ENCODE data around the gene BYSL. TPM values are rescaled to one million over a fixed set of nuclear protein-coding genes. Genes with fewer than 3 reads are reported as not detected.
"Not testable (repeated sequence)": the region's sequence is repeated elsewhere in the genome, so short reads cannot be mapped to it uniquely, and the experiment has no call there.

The BYSL gene
- polyA plus RNA-seq, 4 donors = 18.8 to 29.2 (median 26.5) TPM

DNA sequence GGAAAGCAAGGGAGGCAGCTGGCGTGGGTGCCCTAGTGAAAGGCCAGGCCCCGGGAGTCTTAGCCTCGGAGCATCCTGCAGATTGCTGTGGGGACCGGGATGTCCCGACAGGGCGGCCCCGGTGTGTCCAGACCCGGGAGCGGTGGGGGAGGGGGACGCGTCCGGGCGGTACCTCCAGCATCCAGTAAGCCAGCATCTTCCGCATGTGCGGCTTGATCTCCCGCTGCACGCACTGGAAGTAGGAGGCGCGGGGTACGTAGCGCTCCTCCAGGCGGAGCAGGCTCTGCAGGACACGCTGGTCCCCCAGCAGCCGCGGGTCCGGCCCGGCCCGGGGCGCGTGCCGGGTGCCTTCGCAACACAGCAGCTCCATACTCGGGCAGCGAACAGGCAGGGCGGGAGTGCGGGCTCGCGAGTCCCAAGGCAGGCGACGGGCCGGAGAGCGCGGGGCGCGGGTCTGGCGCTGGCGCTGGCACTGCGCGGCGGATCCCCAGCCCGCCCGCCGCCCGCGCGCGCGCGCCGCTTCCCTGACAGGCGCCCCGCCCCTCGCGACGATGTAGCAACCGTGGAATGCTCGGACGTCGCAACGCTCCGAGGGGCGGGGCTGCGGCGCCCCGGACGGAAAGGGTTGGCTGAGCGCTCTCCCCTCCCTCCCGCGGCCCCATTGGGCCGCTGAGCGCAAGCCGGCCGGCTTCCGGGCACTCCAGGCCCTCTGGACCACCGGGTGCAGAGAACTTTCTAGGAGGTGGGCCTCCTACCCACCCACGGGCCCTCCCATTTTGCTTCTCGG lies 20.2 kb downstream of the BYSL start, which contains the start of gene CCND3:
Gene CCND3, minus strand, starts transcription at position 529 of the 787 bp plus-strand sequence. Its CDS starts 159 bp downstream, at position 370.
- peak; percentile 73 to 78 (median 76) for DNase-seq (ENCODE audit: low read depth in 4 of 4, low spot score in 3 of 4)

DNA sequence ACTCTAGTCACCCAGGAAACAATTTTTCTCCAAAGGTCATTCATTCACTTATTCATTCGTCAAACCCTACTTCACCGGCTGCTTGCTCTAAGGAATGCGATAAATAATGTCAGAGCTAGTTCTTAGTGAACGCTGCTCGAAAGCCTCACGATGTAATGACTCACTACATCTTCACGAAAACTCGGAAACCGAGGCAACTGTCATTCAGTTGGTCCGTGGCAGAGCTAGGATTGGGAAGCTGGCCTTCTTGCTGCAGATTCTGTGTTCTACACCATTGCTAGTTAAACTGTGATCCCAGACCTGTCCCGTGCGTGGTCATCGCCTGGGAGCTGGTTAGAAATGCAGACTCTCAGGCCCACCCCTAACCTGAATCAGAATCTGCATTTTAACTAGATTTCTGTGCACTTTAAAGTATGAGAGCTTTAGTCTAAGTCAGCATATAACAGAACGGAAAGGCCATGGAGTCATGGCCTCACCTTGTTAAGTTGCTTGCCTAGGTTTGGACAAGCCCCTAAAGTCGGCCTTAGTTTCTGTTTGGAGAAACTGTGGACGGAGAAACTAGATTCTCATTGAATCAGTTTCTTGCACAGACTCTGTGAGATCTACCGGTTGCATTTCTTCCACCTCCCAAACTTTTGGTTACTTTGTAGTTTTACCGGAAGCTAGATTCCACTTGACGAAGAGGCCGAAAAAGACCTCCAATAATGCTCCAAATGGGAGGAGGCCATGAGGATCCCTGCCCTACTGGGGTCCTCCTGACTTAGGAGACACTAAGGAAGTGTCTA lies 21.0 kb downstream of the BYSL start:
- no peak for DNase-seq (ENCODE audit: low read depth in 4 of 4, low spot score in 3 of 4)

- not testable (repeated sequence) for DNase-seq (ENCODE audit: low read depth in 4 of 4, low spot score in 3 of 4)
Measured at GRCh38 chr6:41942882-41943281, 21.6 kb downstream of the BYSL start.

DNA sequence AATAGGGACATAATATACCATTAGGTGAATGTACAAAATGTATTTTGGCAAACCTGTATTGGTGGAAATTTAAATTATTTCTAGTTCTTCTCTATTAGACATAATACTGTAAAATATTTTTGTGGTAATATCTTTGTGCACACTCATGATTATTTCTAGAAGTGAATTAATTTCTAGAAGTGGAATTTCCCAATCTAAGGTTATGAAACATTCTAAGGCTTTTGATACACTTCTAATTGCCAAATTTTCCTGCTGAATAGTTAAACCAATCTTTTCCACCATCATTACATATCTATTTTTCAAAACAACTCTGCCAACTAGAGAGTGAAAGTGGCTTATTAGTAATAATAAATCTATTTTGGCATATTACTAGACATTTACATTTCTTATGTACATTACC lies 22.2 kb downstream of the BYSL start:
- DNase-seq (ENCODE audit: low read depth in 4 of 4, low spot score in 3 of 4) = no peak

- no peak for DNase-seq (ENCODE audit: low read depth in 4 of 4, low spot score in 3 of 4)
Measured at GRCh38 chr6:41947581-41948220, 26.4 kb downstream of the BYSL start.

GRCh38 chr6:41954668-41955067 lies 33.4 kb downstream of the BYSL start:
- no peak for DNase-seq (ENCODE audit: low read depth in 4 of 4, low spot score in 3 of 4)

- no peak for DNase-seq (ENCODE audit: low read depth in 4 of 4, low spot score in 3 of 4)
Measured at GRCh38 chr6:41955412-41955811, 34.1 kb downstream of the BYSL start.

GRCh38 chr6:41957117-41957516 lies 35.8 kb downstream of the BYSL start:
- DNase-seq (ENCODE audit: low read depth in 4 of 4, low spot score in 3 of 4) = no peak

GRCh38 chr6:41958022-41958856 lies 36.9 kb downstream of the BYSL start:
- DNase-seq (ENCODE audit: low read depth in 4 of 4, low spot score in 3 of 4) = no peak

DNA sequence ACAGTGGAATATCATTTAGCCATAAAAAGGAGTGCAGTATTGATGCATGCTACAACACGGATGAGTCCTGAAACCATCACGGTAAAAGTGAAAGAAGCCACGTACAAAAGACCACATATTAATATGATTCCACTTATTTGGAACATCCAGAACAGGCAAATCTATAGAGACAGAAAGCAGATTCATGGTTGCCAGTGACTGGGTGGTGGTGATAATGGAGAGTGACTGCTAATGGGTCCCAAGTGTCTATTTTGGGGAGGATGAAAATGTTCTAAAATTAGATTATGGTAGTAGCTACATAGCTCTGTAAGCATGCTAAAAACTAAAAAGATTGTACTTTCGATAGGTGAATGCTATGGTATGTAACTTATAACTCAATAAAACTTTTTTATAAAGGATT lies 38.7 kb downstream of the BYSL start:
- DNase-seq (ENCODE audit: low read depth in 4 of 4, low spot score in 3 of 4) = no peak

GRCh38 chr6:41963371-41963770 lies 42.1 kb downstream of the BYSL start:
- no peak for DNase-seq (ENCODE audit: low read depth in 4 of 4, low spot score in 3 of 4)

GRCh38 chr6:41964201-41964887 lies 43.0 kb downstream of the BYSL start:
- no peak for DNase-seq (ENCODE audit: low read depth in 4 of 4, low spot score in 3 of 4)

- no peak for DNase-seq (ENCODE audit: low read depth in 4 of 4, low spot score in 3 of 4)
Measured at GRCh38 chr6:41965429-41966213, 44.3 kb downstream of the BYSL start.

- DNase-seq (ENCODE audit: low read depth in 4 of 4, low spot score in 3 of 4) = no peak
Measured at GRCh38 chr6:41966214-41966920, 45.1 kb downstream of the BYSL start.

DNA sequence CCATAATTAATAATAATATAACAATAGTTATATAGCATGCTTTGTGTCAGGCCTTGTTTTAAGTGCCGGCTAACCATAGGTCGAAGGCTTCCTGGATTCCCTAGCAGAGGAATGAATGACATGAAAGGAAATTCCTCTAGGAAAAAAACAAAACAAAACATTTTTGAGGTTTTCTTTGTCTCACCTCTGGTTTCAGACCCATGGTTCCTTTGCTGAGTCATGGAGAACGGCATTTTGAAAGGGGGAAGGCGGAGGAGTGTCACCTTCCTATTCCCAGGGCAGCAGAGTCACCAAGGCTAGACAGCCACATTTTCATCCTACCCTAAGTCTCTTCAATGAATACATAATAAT lies 45.6 kb downstream of the BYSL start:
- DNase-seq (ENCODE audit: low read depth in 4 of 4, low spot score in 3 of 4) = no peak

DNA sequence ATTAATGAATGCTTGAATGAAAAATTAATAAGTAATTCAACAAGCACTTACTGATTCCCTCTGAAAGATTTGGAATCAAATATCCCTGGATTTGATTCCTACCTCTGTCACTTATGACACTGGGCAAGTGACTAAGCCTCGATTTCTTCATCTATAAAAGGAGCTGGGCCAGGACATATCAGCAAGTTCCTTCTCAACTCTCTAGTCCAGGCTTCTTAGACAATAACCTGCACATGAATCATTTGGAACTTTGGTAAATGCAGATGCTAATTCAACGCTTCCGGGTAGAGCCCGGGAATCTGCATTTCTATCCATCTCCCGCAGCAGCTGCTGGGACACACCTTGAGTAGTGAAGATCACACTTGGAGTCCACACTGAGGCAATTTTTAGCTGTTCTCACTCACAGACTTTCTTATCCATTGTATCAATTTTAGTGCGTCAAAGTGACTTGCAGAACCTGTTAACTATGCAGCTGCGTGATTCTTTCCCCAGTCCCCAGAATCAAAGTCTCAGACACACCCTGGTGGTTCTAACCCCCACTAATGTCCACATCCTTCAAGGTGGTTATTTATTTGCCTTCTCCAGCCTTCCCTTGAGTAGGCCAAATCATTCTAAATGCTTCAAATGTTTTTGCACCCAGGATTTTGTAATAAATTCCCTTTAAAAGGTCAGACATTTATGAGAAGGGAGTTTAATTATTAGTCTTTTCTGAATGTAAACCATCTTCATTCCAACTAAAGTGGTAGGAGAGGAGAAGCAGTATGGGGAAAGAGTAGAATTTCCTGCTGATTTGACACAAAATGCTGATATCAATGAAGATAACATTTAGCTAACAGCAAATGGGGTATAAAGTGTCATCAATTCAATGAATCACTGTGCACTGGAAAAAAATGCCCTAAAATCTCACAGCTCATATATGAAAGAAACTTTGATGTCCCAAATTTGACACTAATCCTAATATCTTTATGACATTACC lies 46.3 kb downstream of the BYSL start:
- DNase-seq (ENCODE audit: low read depth in 4 of 4, low spot score in 3 of 4) = no peak

DNA sequence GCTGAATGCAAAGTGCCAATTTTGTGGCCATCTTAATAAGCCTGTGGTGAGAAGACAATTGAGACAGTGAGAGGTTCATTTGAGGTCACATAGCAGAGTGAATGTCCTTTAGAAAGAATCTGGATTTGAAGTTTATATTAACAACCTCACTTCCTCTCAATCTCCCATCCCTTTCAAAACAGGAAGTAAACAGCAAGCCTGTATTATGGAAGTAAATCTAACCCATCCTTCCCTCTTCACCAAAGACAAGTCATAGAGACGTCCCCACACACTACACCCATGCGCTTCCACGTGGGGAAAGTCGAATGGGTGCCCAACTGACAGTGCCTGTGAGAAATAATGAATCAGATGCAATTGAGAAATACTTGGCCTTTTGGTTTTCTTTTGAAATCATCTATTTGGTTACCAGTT lies 49.1 kb downstream of the BYSL start:
- no peak for DNase-seq (ENCODE audit: low read depth in 4 of 4, low spot score in 3 of 4)
